AG04450 (cell line): ENCODE data around the gene ZNF606. TPM values are rescaled to one million over a fixed set of nuclear protein-coding genes. Genes with fewer than 3 reads are reported as not detected.

ENCODE experiments used
- CTCF ChIA-PET: fragments of 300-600, 350-600 bp; formaldehyde crosslinking; extraction: SDS; loops from one replicate; lab custom pipeline; 2022; ENCODE audit warnings: antibody characterized with exemption, inconsistent platforms; lab: Charles Lee
- POLR2A ChIA-PET: fragments of 350-600 bp; formaldehyde crosslinking; extraction: SDS; loops from one replicate; lab custom pipeline; 2021; ENCODE audit warnings: antibody characterized with exemption, inconsistent platforms; lab: Yijun Ruan, JAX
- DNase-seq: peaks from one replicate; pipeline ENCODE4 v3.0.0-alpha.2; 2011; ENCODE audit warnings: low read depth, low spot score
- H3K27ac ChIP-seq: one replicate; pipeline ENCODE4 v1.5.1; 2012; ENCODE audit warnings: low read depth, low read length, control low read depth
- H3K27me3 ChIP-seq: one replicate; pipeline ENCODE4 v1.6.0; 2012; ENCODE audit warnings: low read length; ENCODE audit not compliant: control insufficient read depth, insufficient read depth
- H3K4me3 ChIP-seq: 2 replicates; pipeline ENCODE4 v1.5.1; 2011; ENCODE audit warnings: mild to moderate bottlenecking, low read depth, low read length, control low read depth
- H3K9me3 ChIP-seq: 2 replicates; pipeline ENCODE4 v1.5.1; 2012; ENCODE audit warnings: low read length; ENCODE audit not compliant: control insufficient read depth, insufficient read depth
- CTCF ChIP-seq: IDR thresholded peaks from 2 replicates; pipeline ENCODE4 v1.5.1; 2011; ENCODE audit warnings: low read depth, low read length, control low read depth, inconsistent platforms
- polyA plus RNA-seq: library from polyadenylated mRNA; depleted of rRNA; stranded (reverse); fragments of >200 nt; gene quantifications from 2 replicates; pipeline ENCODE4 v1.2.3, GENCODE V29; 2011; rRNA removed

The ZNF606 gene
- polyA plus RNA-seq, 1 experiment = 4.9 TPM

DNA sequence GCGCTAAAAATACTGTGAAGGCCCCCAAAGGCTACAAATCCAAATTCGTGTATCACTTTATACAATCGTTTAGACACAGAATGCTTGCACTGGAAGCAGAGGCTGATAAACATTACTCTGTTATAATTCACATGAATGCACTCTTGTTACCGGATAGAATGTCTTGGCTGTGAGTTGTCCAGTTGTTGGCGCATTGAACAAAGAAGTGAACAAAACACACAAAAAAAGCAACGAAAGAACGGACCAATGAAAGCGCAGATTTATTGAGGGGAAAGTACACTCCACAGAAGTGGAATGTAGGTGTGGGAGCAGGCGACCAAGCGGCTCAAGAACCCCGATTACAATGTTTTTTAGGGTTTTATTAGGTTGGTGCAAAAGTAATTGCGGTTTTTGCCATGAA is 66.9 kb downstream of the ZNF606 start:
- H3K27ac ChIP-seq = no peak overlapping the region
- POLR2A ChIA-PET = interaction anchor here (0.6 to 1.0 kb wide), 4 partner anchors 9 to 159 kb away, joined by 3 to 4 read pairs (median 3); partner anchors contain the start of gene ZNF417
- no peak overlapping the region for H3K4me3 ChIP-seq
- DNase-seq = no peak
- TF ChIP-seq CTCF = no peak
- CTCF ChIA-PET = interaction anchor here (1.0 to 1.8 kb wide), 2 partner anchors 19 to 39 kb away, joined by 3 to 7 read pairs; partner anchors contain the start of gene ZNF417
- no peaks in the 10 kb centered on the region for H3K27me3 ChIP-seq
- peaks cover 67% of the 10 kb centered on the region for H3K9me3 ChIP-seq

DNA sequence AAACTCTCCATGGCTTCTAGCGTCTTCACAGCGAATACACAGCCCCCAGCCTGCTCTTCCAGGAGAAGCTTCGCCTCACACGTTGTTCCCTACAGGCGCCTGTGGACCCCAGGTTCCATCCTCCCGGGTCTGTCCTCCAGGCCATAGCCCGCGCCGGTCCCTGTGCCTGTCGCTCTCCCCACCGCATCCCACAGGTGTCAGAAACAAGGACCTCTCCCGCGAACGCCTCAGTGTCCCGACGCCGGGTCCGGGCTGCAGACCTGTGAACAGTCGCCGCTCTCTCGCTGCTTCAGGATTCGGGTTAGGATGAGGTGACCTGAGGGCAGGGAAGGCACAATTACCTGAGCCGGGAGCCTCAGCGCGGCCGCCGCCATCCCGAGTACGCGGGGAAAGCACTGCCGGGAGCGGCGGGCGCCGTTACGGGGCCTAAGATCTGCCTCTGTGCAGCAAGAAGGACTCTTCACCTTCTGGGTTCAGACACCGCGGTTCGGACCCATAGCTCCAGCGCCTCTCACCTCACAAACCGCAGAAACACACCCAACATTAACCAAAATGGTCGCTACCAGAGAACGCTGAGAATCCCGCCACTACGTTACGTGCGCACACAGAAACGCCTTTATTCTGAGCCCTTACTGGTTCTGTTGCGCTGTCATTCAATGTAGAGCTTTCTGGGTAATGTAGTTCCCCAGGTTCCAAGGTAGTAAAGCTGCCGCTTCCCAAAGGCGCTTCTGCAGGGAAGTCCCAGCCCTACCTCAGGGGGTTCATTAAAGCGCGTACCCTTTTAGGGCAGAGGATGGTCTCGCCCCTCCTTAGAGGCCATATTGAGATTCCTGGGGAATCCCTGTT is 67.6 kb downstream of the ZNF606 start, which contains the start of gene ZNF418:
Gene ZNF418 (minus strand): TSS at position 583 of the 846 bp plus-strand sequence. CDS start 1,580 bp downstream, outside the sequence.
- CTCF ChIA-PET = interaction anchor here (1.0 to 1.8 kb wide), 2 partner anchors 19 to 38 kb away, joined by 3 to 7 read pairs; partner anchors contain the start of gene ZNF417
- TF ChIP-seq CTCF = no peak
- Histone ChIP-seq H3K9me3 (peaks cover 72% of the 10 kb centered on the region), H3K4me3 (peak within 1 kb of the TSS; percentile 81), H3K27ac (peak within 1 kb of the TSS; percentile 11), H3K27me3 (no peaks in the 10 kb centered on the region)
- POLR2A ChIA-PET = interaction anchor here (0.6 to 1.0 kb wide), 4 partner anchors 9 to 160 kb away, joined by 3 to 4 read pairs (median 3); partner anchors contain the start of gene ZNF417
- DNase-seq = peak; percentile 43

GRCh38 chr19:57927587-57927986 is 75.0 kb downstream of the ZNF606 start:
- peaks cover 86% of the 10 kb centered on the region for H3K9me3 ChIP-seq
- CTCF ChIA-PET = no interaction called here
- H3K27me3 ChIP-seq = no peaks in the 10 kb centered on the region
- no peak overlapping the region for H3K27ac ChIP-seq
- TF ChIP-seq CTCF = no peak
- no peak for DNase-seq
- no peak overlapping the region for H3K4me3 ChIP-seq
- POLR2A ChIA-PET = no interaction called here

Other genes starting within 250 kb of the ZNF606 start
- gene ZNF586, start 233.1 kb downstream of the ZNF606 start, polyA plus RNA-seq = 7.5 and 9.8 TPM in 2 replicates
- 2.8 and 2.9 TPM in 2 replicates for gene ZNF552, start 187.9 kb downstream of the ZNF606 start, polyA plus RNA-seq
- gene ZNF587B, start 172.5 kb downstream of the ZNF606 start, polyA plus RNA-seq = 5.7 TPM in 2 replicates
- gene ZNF587, start 153.0 kb downstream of the ZNF606 start, polyA plus RNA-seq = 15.7 and 18.3 TPM in 2 replicates
- gene ZNF814, start 113.8 kb downstream of the ZNF606 start, polyA plus RNA-seq = 5.4 and 5.6 TPM in 2 replicates
- gene ZNF417, start 86.2 kb downstream of the ZNF606 start, polyA plus RNA-seq = 6.2 and 8.4 TPM in 2 replicates
- gene ZNF418, start 67.4 kb downstream of the ZNF606 start, polyA plus RNA-seq = 2.7 and 3.1 TPM in 2 replicates
- 3.6 and 4.6 TPM in 2 replicates for gene ZNF256, start 55.1 kb downstream of the ZNF606 start, polyA plus RNA-seq
- 0.10 and 0.27 TPM in 2 replicates for gene C19orf18, start 28.3 kb downstream of the ZNF606 start, polyA plus RNA-seq
- not detected in 2 replicates for gene ZSCAN1, start 31.2 kb upstream of the ZNF606 start, polyA plus RNA-seq
- 6.4 and 6.6 TPM in 2 replicates for gene ZNF135, start 56.5 kb upstream of the ZNF606 start, polyA plus RNA-seq
- 12.7 and 15.2 TPM in 2 replicates for gene ZSCAN18, start 95.4 kb upstream of the ZNF606 start, polyA plus RNA-seq
- gene ZNF329, start 148.0 kb upstream of the ZNF606 start, polyA plus RNA-seq = 9.5 and 10.2 TPM in 2 replicates
- gene ZNF274, start 180.2 kb upstream of the ZNF606 start, polyA plus RNA-seq = 13.0 and 13.2 TPM in 2 replicates
- gene ZNF544, start 226.1 kb upstream of the ZNF606 start, polyA plus RNA-seq = 26.4 and 27.5 TPM in 2 replicates